GM21723 (cell line): ENCODE data around the gene RARS2.
"Not testable (repeated sequence)": the region's sequence is repeated elsewhere in the genome, so short reads cannot be mapped to it uniquely, and the experiment has no call there.

Experiments
- ATAC-seq: cut with Tn5 transposase; IDR thresholded peaks from one replicate; pipeline ENCODE4 v1.9.1; 2021; ENCODE audit warnings: mild to moderate bottlenecking, moderate library complexity; ENCODE audit not compliant: unreplicated experiment

The RARS2 gene

GRCh38 chr6:87504441-87504840, 85.3 kb downstream of the RARS2 start:
- ATAC-seq: no peak

GRCh38 chr6:87501809-87502572, 87.8 kb downstream of the RARS2 start:
- no peak for ATAC-seq

GRCh38 chr6:87498048-87498447, 91.7 kb downstream of the RARS2 start:
- no peak for ATAC-seq

DNA sequence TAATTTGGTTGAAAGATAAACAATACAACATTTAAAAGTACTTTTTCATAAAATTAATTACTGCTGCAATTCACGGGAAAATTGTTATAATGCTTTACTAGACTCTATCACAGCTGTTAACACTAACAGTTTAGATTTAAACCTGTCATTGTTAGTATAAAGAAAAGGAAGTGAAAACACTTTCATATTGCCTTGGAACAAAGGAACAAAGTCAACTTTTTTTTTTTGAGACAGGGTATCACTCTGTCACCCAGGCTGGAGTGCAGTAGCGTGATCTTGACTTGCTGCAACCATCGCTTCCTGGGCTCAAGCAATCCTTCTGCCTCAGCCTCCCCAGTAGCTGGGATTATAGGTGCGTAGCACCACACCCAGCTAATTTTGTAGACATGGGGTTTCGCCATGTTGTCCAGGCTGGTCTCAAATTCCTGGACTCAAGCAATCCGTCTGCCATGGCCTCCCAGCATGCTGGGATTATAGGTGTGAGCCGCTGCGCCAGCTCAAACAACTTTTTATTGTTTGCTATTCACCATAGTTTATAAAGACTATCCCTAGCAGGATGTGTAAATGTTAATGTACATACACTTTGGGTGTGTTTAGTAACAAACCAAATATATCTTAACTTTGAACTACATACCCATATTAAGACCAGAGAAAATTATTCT, 94.9 kb downstream of the RARS2 start:
- ATAC-seq: peak; percentile 89

DNA sequence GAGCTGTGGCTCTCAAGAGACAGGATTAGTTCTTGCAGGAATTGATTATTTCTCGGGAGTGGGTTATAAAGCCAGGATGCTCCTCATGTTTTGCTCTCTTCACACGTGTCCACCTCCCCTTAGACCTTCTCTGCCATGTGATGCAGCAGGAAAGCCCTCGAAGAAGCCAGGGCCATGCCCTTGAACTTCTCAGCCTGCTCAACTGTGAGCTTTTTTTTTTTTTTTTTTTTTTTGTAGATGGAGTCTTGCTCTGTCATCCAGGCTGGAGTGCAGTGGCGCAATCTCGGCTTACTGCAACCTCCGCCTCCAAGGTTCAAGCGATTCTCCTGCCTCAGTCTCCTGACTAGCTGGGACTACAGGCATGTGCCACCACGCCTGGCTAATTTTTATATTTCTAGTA, 100.5 kb downstream of the RARS2 start:
- ATAC-seq: not testable (repeated sequence)

DNA sequence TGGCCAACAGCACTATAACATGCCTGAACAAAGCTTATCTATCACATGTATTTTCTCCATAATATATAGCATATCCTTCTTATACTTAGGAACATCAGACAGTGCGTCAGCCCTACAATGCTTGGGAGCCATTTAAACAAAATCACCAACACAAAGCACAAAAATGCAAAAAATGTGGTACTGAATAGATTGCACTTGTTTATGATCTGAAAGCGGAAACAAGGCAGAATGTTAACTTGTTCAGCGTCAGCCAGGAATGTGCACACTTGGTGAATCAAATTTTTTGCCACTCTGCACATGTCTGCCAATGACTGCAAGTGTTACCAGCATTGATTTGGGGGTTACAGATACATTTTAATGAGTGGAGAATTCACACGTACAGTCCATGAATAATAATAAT, 102.2 kb downstream of the RARS2 start:
- ATAC-seq: no peak

DNA sequence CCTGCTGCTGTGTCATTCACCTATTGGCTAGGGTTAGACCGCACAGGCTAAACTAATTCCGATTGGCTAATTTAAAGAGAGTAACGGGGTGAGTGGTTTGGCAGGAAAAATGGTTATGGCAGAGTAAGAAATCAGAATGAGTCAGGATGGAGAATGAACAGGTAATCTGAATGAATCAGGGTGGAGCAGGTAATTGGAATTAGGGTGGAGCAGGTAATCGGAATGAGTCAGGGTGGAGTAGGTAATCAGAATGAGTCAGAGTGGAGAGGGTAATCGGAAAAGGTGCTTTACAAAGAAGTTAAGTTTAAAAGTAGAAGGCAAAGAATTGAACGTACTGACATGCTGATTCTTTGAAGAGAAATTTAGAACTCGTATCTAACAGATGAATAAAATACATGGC, 105.3 kb downstream of the RARS2 start:
- ATAC-seq: no peak

DNA sequence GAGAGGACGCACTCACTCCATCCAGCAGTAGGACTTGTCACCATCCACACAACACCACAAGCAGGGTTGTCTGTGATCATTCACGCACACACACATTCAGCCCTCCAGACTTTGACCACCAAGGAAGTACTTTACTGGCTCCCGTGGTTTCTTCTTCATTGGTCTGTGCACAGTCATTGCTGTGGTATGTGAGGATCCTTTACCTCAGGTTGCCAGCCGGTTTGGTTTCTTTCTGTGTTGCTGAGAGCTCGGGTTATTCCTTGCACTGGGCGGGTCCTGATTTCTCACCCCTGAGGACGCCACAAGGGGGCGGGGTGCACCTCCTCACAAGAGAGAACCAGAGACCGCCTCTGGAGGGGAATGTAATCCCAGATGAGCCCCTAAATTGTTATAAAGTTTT, 105.9 kb downstream of the RARS2 start:
- ATAC-seq: no peak

- no peak for ATAC-seq
Observed at GRCh38 chr6:87482366-87482765, 107.4 kb downstream of the RARS2 start.

GRCh38 chr6:87481931-87482330, 107.9 kb downstream of the RARS2 start:
- no peak for ATAC-seq

DNA sequence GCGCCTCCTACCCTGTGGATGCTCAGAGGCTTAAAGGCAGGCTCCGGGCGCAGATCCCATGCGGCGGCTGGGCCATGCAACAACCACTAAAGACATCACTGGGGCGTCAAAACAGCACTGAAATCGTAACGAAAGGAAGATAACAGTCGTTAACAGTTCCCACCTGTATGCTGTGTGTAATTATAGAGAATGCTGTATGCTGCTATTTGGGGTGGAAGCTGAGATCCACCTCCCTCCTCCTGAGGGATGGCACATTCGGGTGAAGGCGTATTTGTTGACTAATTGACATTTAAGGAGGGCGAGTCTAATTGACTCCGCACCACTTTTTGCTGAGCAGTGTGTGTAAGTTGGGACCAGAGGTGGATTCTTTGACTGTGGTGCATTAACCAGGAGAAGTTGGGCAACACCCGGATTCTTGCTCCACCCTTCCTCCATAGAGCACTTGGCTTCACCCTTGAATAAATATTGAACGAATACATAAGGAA, 116.3 kb downstream of the RARS2 start:
- ATAC-seq: peak; percentile 74

DNA sequence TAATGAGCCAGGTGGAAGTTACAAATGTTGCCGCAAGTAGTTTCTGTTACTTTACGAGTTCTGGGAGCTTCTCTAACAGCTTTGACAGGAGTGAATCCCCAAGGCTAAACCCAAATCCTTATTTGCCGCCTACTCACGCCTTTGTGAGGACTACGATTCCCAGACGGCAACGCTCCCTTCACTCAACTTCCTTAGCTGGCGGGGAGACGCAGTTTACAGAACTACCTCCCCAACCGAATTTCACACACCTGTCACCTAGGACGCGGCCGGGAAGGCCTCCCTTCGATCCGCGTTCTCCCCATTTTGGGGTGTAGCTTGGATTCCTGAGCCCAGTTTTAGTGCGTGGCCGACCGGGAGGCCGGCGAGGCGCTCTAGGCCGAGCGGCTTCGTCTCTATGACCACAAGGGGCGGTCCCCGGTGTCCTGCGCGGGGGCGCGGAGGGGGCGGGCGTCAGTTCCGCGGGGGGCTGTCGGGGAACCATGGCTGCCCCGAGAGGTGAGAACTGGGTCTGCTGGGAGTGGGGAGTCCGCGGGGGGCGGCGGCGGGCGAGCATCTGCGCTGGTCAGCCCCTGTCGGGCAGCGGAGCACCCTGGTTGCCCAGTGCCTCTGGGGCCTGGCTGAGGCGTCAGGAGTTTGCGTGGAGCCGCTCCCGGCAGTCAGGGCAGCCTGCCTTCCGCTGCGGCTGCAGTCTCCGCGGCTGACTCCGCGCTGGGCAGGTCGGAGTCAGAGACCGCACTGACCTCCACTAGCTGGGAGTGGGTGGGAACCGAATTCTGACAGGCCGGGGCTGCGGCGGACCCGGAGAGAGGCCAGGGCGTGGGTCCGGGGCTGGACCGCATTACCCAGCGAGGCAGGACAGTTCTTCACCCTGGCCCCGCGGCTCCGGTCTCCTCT, 117.0 kb downstream of the RARS2 start, which contains the start of gene SLC35A1:
Gene SLC35A1 (plus strand): TSS at position 450 of the 894 bp plus-strand sequence. CDS start 30 bp downstream, at position 480.
- ATAC-seq: peak; percentile 96

DNA sequence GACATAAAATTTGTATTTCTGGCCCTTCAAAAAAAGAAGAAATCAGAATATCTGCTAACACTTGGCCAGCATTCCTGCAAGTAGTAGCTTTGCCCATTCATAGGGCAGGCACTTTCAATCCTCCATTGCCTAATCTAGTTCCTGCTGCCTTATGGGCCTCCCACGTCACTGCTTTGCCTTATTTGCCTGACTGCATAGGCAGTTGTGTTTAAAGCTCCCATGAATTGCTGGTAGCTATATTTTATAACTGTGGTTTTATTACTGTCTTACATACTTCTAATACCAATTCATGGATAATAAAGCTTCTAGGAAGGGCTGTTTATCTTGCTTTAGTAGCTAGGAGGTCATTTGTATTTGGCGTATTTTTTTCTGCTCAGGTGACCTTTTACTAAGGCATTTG, 124.7 kb downstream of the RARS2 start:
- ATAC-seq: no peak
